CD1c-positive myeloid dendritic cell (primary cell): ENCODE data around the gene MT1E.

Experiments used
- DNase-seq: peaks from one replicate; pipeline ENCODE4 v3.0.0-alpha.2; 2016; ENCODE audit errors: extremely low spot score

The MT1E gene

DNA sequence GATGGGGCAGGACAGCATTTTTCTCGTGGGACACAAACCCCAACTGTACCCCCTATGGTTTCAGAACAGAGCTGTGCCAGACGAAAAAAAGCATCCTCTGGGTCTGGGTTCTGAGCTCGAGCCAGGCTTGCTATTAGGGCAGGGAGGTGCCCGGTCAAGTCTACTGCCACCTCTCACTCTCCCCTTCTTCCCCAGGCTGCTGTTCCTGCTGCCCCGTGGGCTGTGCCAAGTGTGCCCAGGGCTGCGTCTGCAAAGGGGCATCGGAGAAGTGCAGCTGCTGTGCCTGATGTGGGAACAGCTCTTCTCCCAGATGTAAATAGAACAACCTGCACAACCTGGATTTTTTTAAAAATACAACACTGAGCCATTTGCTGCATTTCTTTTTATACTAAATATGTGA, 1.1 kb downstream of the MT1E start:
- no peak for DNase-seq

DNA sequence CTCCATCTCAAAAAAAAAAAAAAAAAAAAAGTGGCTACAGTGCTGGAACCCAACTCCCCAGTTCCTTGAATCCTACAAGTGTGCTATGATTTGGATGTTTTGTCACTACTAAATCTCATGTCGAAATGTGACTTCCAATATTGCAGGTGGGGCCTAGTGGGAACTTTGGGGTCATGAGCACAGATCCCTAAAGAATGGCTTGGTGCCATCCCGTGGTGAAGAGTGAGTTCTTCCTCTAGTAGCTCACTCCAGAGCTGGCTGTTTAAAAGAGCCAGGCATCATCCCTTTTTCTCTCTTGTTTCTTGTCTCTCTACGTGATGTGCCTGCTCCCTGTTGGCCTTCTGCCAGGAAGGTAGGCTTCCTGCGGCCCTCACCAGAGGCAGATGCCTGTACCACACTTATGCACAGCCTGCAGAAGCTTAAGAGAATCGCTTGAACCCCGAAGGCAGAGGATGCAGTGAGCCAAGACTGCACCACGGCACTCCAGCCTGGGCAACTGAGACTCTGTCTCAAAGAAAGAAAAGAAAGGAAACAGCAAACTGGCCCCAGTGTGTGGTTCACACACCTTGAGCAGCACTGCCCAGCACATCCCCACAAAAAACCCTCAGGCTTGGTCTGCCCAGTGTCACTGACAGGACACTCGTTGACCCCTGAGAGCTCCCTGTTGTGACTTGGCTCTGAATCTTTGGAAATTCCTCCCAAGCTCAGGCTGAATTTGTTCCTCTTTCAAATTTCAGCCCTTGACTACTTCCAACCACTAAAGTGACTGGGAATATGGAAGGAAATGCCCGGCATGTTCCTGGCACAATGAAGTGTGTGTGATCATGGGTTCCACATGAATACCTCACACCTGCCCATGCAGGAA, 3.1 kb downstream of the MT1E start:
- no peak for DNase-seq

- no peak for DNase-seq
Observed at GRCh38 chr16:56629531-56629930, 4.0 kb downstream of the MT1E start.

- peak; percentile 22 for DNase-seq
Observed at GRCh38 chr16:56630134-56630533, 4.6 kb downstream of the MT1E start.

DNA sequence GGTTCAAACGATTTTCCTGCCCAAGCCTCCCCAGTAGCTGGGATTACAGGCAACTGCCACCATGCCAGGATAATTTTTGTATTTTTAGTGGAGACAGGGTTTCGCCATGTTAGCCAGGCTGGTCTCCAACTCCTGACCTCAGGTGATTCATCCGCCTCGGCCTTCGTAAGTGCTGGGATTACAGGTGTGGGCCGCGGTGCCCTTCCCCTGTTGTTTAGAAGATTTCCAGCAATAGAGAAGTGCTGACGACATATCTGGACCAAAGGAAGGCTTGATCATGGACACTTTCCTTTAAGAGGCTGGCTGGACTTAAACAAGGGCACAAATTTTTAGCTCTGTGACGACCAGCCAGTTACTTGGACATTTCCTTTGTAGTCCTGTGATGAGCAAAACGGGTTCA, 5.6 kb downstream of the MT1E start:
- DNase-seq: no peak

DNA sequence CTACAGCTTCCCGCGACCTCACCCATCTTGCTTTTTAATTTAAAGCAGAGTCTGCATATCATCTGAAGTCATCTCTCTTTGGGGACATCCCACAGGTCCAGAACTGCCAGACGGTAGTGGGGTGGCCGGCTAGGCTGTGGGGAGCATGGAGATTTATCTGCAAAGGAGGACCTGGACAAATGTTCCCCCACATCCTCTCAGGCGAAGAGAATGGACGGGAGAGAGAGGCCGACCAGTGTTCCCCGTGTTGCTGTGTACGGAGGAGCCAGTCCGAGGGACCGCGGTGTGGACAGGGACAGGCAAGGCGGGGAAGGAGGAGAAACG, 6.2 kb downstream of the MT1E start:
- no peak for DNase-seq

GRCh38 chr16:56632156-56632847, 6.7 kb downstream of the MT1E start, which contains the start of gene MT1M:
MT1M (plus strand) TSS chr16:56632659; CDS start chr16:56632732, 73 bp downstream.
- no peak for DNase-seq

GRCh38 chr16:56632848-56633365, 7.3 kb downstream of the MT1E start:
- DNase-seq: no peak

DNA sequence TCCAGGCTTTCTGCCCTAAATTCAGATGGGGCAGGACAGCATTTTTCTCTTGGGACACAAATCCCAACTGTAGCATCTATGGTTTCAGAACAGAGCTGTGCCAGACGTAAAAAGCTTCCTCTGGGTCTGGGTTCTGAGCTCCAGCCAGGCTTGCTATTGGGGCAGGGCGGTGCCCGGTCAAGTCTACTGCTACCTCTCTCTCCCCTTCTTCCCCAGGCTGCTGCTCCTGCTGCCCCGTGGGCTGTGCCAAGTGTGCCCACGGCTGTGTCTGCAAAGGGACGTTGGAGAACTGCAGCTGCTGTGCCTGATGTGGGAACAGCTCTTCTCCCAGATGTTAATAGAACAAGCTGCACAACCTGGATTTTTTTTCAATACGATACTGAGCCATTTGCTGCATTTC, 8.0 kb downstream of the MT1E start:
- no peak for DNase-seq

GRCh38 chr16:56634715-56635440, 9.3 kb downstream of the MT1E start:
- no peak for DNase-seq

DNA sequence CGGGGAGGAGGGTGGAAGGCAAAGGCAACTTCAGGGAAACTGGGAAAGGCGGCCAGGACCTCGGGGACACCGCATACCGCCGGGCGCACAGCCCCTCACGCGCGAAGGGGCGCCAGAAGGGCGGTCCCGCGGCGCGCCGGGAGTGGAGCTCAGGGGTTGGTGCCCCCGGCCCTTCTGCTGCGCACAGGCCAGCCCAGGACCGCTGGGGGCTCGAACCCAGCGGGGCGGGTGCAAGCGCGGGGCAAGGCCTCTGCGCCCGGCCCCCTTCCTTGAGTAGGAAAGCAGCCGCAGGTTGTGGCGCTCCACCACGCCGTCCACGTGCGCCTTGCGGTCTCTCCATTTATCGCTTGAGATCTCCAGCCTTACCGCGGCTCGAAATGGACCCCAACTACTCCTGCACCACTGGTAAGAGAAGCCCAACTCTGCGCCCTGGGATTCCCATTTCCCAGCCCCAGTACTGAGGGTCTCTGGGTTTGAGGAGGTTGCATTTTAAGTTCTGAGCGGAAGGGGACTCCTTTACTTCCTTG, 9.9 kb downstream of the MT1E start:
- no peak for DNase-seq

- DNase-seq: no peak
Observed at GRCh38 chr16:56636616-56637413, 11.2 kb downstream of the MT1E start.

- no peak for DNase-seq
Observed at GRCh38 chr16:56637814-56638750, 12.5 kb downstream of the MT1E start, which contains the start of gene MT1A. MT1A (plus strand) TSS chr16:56638666; CDS start chr16:56638739, 73 bp downstream.

DNA sequence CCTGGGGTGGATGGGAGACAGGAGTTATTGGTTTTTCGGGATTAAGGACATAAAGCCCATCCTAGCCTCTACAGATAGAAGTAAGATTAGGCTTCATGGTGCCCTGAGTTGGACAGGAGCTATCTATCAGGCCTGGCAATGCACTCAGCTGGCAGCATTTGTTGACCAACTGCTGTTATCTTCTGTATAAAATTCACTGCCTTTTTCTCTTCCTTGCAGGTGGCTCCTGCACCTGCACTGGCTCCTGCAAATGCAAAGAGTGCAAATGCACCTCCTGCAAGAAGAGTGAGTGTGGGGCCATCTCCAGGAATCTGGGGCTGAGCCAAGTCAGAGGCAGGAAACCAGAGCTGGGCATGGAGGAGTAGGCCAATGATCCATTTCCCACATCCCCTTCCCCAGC, 13.5 kb downstream of the MT1E start:
- DNase-seq: no peak

DNA sequence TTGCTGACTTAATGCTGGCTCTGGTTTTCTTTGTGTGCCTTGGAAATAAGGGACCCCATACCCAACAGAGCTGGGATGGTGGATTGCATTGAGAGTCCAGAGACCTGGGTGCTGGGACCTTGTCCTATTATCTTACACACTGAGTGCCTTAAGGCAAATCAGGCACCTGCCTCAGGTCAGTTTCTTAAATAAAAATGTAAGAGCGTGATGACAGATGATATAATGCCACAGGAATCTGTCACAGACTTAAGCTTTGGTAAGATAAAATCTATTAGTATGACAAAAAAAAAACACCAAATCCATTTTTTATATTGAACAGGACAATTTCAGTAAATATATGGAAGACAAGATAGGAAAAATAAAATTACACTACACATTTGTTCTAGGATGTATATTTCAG, 14.5 kb downstream of the MT1E start:
- no peak for DNase-seq

- DNase-seq: no peak
Observed at GRCh38 chr16:56641166-56641565, 15.6 kb downstream of the MT1E start.

GRCh38 chr16:56643080-56643778, 17.6 kb downstream of the MT1E start:
- peak; percentile 86 for DNase-seq

- DNase-seq: no peak
Observed at GRCh38 chr16:56643833-56644232, 18.3 kb downstream of the MT1E start.

DNA sequence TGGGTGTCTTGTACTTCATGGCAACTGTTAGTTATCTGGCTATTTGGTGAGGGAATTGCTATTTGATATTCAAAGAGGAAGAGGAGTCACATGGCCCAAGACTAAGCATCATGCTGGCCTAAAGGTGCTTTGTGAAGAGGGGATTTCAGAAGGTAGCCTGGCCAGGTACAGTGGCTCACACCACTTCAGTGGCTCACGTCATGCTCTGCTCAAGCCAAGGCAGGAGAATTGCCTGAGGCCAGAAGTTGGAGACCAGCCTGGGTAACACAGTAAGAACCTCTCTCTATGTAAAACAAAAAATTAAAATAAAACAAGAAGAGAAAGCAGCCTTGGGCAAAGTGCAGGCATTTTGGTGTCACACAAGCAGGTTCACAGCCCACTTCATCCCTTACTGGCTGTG, 19.7 kb downstream of the MT1E start:
- DNase-seq: no peak
